Heart left ventricle (tissue), 13 donors: ENCODE data around the gene PPP2R5B.

Experiments used
- POLR2A ChIP-seq, 2 donors: fragments of 450-650 bp; IDR thresholded peaks; one replicate each; pipeline ENCODE4 v1.6.1; 2017; ENCODE audit warnings: antibody characterized with exemption in 2 of 2, mild to moderate bottlenecking in 2 of 2, moderate library complexity in 2 of 2
- TF ChIP-seq, protein P1 (sequence below), 12 donors: fragments of 200-600 bp; sonication (generic) in 4 of 12; IDR thresholded peaks; one replicate each; pipeline versions ENCODE4 v1.5.0 to v1.8.0; 2018 to 2022; ENCODE audit warnings: antibody characterized with exemption in 12 of 12, mild to moderate bottlenecking in 5 of 12
- donor health status: ischemic (EF 13 %, LVEDD 7.1; RV severe dilation, severe dysfunction).
- donor health status: DM: no; HTN: yes; CAD: no.
- donor health status: DM: no; HTN: no; CAD: no.
- donor health status: ischemic (EF 25% LVEDD 6.9; RV normal size, moderate dysfunction).
- donor health status: ischemic (EF 25% LVEDD 5.7; RV mildly dilated, moderate dysfunction).
- donor health status: ischemic (EF 35%, LVEDD 5.7; RV mildly dilated, moderate dysfunction).
- donor health status: nonischemic (EF 11% LVEDD 7.7; RV severe dilation, severe dysfunction).
- donor health status: DM: yes; HTN: yes; CAD: no.
- donor health status: PGD.
- donor health status: ischemic (EF 29% LVEDD 5.4; RV normal size, mild dysfunction).
- donor health status: nonischemic (EF 23%, LVEDD 6.1; RV moderate dilation, normal function).

DNA sequence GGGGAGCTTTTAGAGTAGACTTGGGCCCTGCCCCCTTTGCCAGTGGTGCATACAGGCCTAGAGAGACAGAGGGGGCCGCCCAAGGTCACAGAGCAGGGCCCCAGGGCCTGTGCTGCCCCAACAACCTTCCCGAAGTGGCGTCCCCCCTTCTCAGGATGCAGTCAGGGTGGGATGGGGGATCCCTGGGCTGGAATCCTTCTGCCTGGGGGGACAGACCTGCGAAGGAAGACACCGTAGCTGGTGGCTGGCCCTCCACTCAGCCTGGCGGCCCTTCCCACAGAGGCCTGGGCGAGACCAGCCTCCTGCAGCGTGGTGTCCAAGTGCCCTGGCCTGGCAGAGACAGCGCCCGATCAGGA lies 31.7 kb upstream of the PPP2R5B start:
- TF ChIP-seq, protein P1, sequence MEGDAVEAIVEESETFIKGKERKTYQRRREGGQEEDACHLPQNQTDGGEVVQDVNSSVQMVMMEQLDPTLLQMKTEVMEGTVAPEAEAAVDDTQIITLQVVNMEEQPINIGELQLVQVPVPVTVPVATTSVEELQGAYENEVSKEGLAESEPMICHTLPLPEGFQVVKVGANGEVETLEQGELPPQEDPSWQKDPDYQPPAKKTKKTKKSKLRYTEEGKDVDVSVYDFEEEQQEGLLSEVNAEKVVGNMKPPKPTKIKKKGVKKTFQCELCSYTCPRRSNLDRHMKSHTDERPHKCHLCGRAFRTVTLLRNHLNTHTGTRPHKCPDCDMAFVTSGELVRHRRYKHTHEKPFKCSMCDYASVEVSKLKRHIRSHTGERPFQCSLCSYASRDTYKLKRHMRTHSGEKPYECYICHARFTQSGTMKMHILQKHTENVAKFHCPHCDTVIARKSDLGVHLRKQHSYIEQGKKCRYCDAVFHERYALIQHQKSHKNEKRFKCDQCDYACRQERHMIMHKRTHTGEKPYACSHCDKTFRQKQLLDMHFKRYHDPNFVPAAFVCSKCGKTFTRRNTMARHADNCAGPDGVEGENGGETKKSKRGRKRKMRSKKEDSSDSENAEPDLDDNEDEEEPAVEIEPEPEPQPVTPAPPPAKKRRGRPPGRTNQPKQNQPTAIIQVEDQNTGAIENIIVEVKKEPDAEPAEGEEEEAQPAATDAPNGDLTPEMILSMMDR (IDR thresholded peaks at IDR 0.05), result no peak
- peak in 1 of 2 donors; percentile 1 for TF ChIP-seq POLR2A (IDR thresholded peaks at IDR 0.05)
